Loucy (cell line): ENCODE measurements around the gene ZNF22.

Experiments used
- H2AFZ ChIP-seq: fragments of 200-600 bp; sonication (generic); 2 replicates; pipeline ENCODE4 v1.6.0; 2016; ENCODE audit warnings: antibody characterized with exemption, mild to moderate bottlenecking, low read length, moderate library complexity
- H3F3A ChIP-seq: fragments of 200-600 bp; 2 replicates; pipeline ENCODE4 v1.6.0; 2016; ENCODE audit warnings: antibody characterized with exemption, low read depth, mild to moderate bottlenecking
- H3K27me3 ChIP-seq: fragments of 200-600 bp; sonication (generic); 2 replicates; pipeline ENCODE4 v1.6.1; 2014; ENCODE audit warnings: low read length, mild to moderate bottlenecking; ENCODE audit not compliant: insufficient read depth, poor library complexity, severe bottlenecking
- H3K36me3 ChIP-seq: fragments of 200-600 bp; sonication (generic); 2 replicates; pipeline ENCODE4 v1.6.1; 2016; ENCODE audit warnings: low read length; ENCODE audit not compliant: insufficient read depth
- H3K4me1 ChIP-seq: fragments of 200-600 bp; sonication (generic); 2 replicates; pipeline ENCODE4 v1.5.1; 2014; ENCODE audit warnings: low read length, mild to moderate bottlenecking; ENCODE audit not compliant: insufficient read depth, poor library complexity, severe bottlenecking
- H3K4me2 ChIP-seq: fragments of 200-600 bp; sonication (generic); 2 replicates; pipeline ENCODE4 v1.6.0; 2014; ENCODE audit warnings: antibody characterized with exemption, low read length, low read depth, mild to moderate bottlenecking; ENCODE audit not compliant: poor library complexity, severe bottlenecking
- H3K4me3 ChIP-seq: fragments of 200-600 bp; sonication (generic); 2 replicates; pipeline ENCODE4 v1.5.1; 2014; ENCODE audit warnings: low read length, mild to moderate bottlenecking, mixed read lengths; ENCODE audit not compliant: poor library complexity, severe bottlenecking
- H3K79me2 ChIP-seq: fragments of 200-600 bp; sonication (generic); 2 replicates; pipeline ENCODE4 v1.6.1; 2014; ENCODE audit warnings: low read length; ENCODE audit not compliant: insufficient read depth
- H3K9ac ChIP-seq: fragments of 200-600 bp; sonication (generic); 2 replicates; pipeline ENCODE4 v1.6.0; 2014; ENCODE audit warnings: mild to moderate bottlenecking, low read depth, low read length, moderate library complexity; ENCODE audit not compliant: poor library complexity, severe bottlenecking
- H3K9me2 ChIP-seq: fragments of 200-600 bp; sonication (generic); replicated peaks from 2 replicates; pipeline ENCODE4 v1.6.1; 2016; ENCODE audit warnings: low read depth, low read length, mixed read lengths
- H3K9me3 ChIP-seq: fragments of 200-600 bp; sonication (generic); 2 replicates; pipeline ENCODE4 v1.6.1; 2014; ENCODE audit warnings: mild to moderate bottlenecking, antibody characterized with exemption, low read length, low read depth; ENCODE audit not compliant: insufficient read depth
- H4K20me1 ChIP-seq: fragments of 200-600 bp; sonication (generic); 2 replicates; pipeline ENCODE4 v1.6.0; 2014; ENCODE audit warnings: antibody characterized with exemption, low read length, mild to moderate bottlenecking; ENCODE audit not compliant: insufficient read depth, poor library complexity, severe bottlenecking
- EZH2phosphoT487 ChIP-seq: fragments of 200-600 bp; IDR thresholded peaks from 2 replicates; pipeline ENCODE4 v1.6.1; 2018; ENCODE audit warnings: antibody characterized with exemption, mild to moderate bottlenecking, moderate library complexity, borderline replicate concordance
- TF ChIP-seq, protein P1 (sequence below): fragments of 200-600 bp; sonication (generic); conservative IDR thresholded peaks from 2 replicates; pipeline ENCODE4 v1.5.1; 2014; ENCODE audit warnings: mild to moderate bottlenecking, antibody characterized with exemption, low read length

ZNF22 gene

DNA sequence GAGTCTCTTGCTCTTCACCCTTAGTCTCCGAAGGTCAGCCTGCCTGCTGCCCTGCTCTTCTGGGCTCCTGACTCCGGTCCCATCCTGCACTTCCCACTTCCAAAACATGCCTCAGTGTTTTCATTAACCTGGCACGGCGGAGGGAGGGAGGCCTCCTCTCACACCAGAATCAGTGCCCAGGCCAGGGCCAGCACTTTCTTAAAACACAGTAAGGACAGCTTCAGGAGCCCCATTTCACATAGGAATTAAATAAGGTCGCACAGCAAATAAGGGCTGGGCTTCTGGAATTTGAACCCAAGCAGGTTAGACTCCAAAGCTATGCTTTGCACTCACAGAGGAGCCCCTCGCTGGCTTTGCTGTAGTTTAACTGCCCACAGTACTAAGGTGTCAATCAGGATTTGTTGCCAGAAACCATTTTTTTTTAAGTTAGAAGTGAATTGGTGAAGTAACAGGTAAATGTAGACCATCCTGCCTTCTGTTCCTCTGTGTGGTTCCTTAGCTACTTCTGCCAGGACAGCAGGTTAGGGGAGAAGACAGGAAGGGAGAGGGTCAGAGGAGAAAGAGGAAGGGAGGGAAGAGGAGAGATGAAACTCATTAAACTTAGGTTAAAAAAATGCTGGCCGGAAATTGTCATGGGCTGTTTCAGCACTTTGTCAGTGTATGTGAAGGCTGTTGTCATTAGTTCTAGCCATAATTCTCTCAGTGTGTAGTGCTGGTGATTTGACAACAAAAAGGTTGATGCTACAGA lies 40.1 kb upstream of the ZNF22 start:
- Histone ChIP-seq H3K79me2 (peaks cover 10% of the 10 kb centered on the region; the same call in 1 of the 2 replicates), H4K20me1 (no peaks in the 10 kb centered on the region), H3K27me3 (no peaks in the 10 kb centered on the region), H3K9me3 (no peaks in the 10 kb centered on the region), H3K9ac (peak overlapping the region; percentile 72), H3F3A (no peaks in the 10 kb centered on the region), H3K4me3 (peak overlapping the region; percentile 88), H3K4me1 (peaks cover 55% of the 10 kb centered on the region), H3K9me2 (no peaks in the 10 kb centered on the region), H3K4me2 (peak overlapping the region; percentile 83), H3K36me3 (no peaks in the 10 kb centered on the region), H2AFZ (no peak overlapping the region)
- TF ChIP-seq EZH2phosphoT487: no peak

DNA sequence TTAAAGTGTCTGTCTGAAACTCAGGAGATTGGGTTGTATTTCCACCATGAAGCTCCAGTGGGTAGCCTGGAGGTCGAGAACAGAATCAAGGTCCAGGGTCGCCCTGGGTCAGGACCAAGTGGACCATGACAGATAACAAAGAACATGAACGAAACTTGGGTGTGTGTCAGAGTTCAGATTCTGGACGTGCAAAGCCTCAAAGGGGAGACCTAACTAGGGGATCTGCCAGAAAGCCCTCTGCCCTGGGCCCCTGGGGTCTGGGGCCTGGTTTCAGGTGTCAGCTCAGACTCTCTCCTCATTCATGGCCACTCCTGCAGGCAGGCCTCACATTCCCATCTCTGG lies 39.5 kb upstream of the ZNF22 start:
- no peak overlapping the region for H2AFZ ChIP-seq
- peaks cover 10% of the 10 kb centered on the region; the same call in 1 of the 2 replicates for H3K79me2 ChIP-seq
- H3F3A ChIP-seq: no peaks in the 10 kb centered on the region
- no peak for TF ChIP-seq EZH2phosphoT487
- TF ChIP-seq, protein P1, sequence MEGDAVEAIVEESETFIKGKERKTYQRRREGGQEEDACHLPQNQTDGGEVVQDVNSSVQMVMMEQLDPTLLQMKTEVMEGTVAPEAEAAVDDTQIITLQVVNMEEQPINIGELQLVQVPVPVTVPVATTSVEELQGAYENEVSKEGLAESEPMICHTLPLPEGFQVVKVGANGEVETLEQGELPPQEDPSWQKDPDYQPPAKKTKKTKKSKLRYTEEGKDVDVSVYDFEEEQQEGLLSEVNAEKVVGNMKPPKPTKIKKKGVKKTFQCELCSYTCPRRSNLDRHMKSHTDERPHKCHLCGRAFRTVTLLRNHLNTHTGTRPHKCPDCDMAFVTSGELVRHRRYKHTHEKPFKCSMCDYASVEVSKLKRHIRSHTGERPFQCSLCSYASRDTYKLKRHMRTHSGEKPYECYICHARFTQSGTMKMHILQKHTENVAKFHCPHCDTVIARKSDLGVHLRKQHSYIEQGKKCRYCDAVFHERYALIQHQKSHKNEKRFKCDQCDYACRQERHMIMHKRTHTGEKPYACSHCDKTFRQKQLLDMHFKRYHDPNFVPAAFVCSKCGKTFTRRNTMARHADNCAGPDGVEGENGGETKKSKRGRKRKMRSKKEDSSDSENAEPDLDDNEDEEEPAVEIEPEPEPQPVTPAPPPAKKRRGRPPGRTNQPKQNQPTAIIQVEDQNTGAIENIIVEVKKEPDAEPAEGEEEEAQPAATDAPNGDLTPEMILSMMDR: no peak
- H3K36me3 ChIP-seq: no peaks in the 10 kb centered on the region
- no peaks in the 10 kb centered on the region for H3K27me3 ChIP-seq
- H3K9me2 ChIP-seq: no peaks in the 10 kb centered on the region
- H3K9ac ChIP-seq: peak overlapping the region; percentile 72
- no peaks in the 10 kb centered on the region for H4K20me1 ChIP-seq
- peaks cover 60% of the 10 kb centered on the region for H3K4me1 ChIP-seq
- H3K4me3 ChIP-seq: peak overlapping the region; percentile 88
- no peaks in the 10 kb centered on the region for H3K9me3 ChIP-seq
- peak overlapping the region; percentile 83 for H3K4me2 ChIP-seq

DNA sequence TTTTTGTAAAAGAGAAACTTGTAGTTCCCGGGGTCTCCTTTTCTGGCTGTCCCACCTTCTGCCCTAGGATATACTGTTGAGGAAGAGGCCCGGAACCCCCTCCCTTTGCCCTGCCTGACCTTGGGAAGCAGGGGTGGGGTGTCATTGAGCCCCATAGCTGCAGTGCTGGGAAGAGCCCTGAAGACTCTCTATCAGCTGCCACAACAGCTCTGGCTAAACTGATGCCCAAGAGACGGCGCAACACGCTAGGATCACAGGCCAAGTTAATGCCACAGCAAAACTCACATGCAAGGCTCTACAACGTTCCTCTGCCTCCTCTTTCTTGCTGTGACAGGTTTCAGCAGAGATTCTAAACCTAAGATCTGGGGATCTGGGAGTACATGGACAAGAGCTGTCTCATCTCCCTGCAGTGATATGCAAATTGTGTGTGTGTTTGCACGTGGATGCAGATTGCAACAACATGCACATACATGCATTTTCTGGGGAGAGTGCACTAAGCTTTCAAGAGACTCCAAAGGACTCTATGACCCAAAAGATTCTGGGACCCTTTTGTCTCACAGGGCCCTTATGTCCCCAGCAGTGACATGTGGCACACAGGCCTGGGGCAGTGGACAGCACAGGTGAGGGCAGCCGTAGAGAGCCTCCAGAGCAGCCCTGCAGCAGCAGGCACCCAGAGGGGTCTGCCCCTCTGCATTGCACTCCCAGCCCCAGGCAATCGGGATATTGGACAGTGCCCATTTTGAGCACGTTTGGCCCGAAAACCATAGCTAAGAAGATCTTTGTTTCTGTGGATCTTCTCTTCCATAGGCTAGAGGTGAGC lies 38.6 kb upstream of the ZNF22 start:
- peak overlapping the region; percentile 83 for H3K4me2 ChIP-seq
- H3K9ac ChIP-seq: peak overlapping the region; percentile 72

More for the DNA sequence above, 38.6 kb upstream of the ZNF22 start:
- H3K4me1 ChIP-seq: peaks cover 68% of the 10 kb centered on the region
- no peaks in the 10 kb centered on the region for H3K36me3 ChIP-seq
- no peak overlapping the region for H2AFZ ChIP-seq
- no peaks in the 10 kb centered on the region for H4K20me1 ChIP-seq
- TF ChIP-seq, protein P1: no peak
- no peak for TF ChIP-seq EZH2phosphoT487
- no peaks in the 10 kb centered on the region for H3K9me2 ChIP-seq
- H3K4me3 ChIP-seq: no peak overlapping the region
- H3F3A ChIP-seq: no peaks in the 10 kb centered on the region
- H3K79me2 ChIP-seq: peaks cover 10% of the 10 kb centered on the region; the same call in 1 of the 2 replicates
- H3K27me3 ChIP-seq: no peaks in the 10 kb centered on the region
- no peaks in the 10 kb centered on the region for H3K9me3 ChIP-seq
